ENCODE results near the gene BICC1.

The BICC1 gene

GRCh38 chr10:58776568-58777318 is 264.1 kb downstream of the BICC1 start:
- DNase-seq (ENCODE audit: low read depth in 2 of 2, low spot score in 1 of 2) = no peak

- no peak for DNase-seq (ENCODE audit: low read depth in 2 of 2, low spot score in 1 of 2)
Observed at GRCh38 chr10:58778966-58779365, 266.3 kb downstream of the BICC1 start.

GRCh38 chr10:58779594-58779993 is 266.9 kb downstream of the BICC1 start:
- no peak for DNase-seq (ENCODE audit: low read depth in 2 of 2, low spot score in 1 of 2)

GRCh38 chr10:58780476-58780875 is 267.8 kb downstream of the BICC1 start:
- DNase-seq (ENCODE audit: low read depth in 2 of 2, low spot score in 1 of 2) = no peak

GRCh38 chr10:58781873-58782488 is 269.3 kb downstream of the BICC1 start:
- no peak for DNase-seq (ENCODE audit: low read depth in 2 of 2, low spot score in 1 of 2)

- DNase-seq (ENCODE audit: low read depth in 2 of 2, low spot score in 1 of 2) = no peak
Observed at GRCh38 chr10:58782876-58783851, 270.5 kb downstream of the BICC1 start.

- DNase-seq (ENCODE audit: low read depth in 2 of 2, low spot score in 1 of 2) = no peak
Observed at GRCh38 chr10:58784361-58784760, 271.7 kb downstream of the BICC1 start.

- DNase-seq (ENCODE audit: low read depth in 2 of 2, low spot score in 1 of 2) = no peak
Observed at GRCh38 chr10:58785354-58785753, 272.7 kb downstream of the BICC1 start.

GRCh38 chr10:58791137-58791536 is 278.5 kb downstream of the BICC1 start:
- DNase-seq (ENCODE audit: low read depth in 2 of 2, low spot score in 1 of 2) = no peak

- no peak for DNase-seq (ENCODE audit: low read depth in 2 of 2, low spot score in 1 of 2)
Observed at GRCh38 chr10:58795560-58795959, 282.9 kb downstream of the BICC1 start.

GRCh38 chr10:58796242-58796641 is 283.6 kb downstream of the BICC1 start:
- DNase-seq (ENCODE audit: low read depth in 2 of 2, low spot score in 1 of 2) = no peak

GRCh38 chr10:58796824-58797223 is 284.2 kb downstream of the BICC1 start:
- DNase-seq (ENCODE audit: low read depth in 2 of 2, low spot score in 1 of 2) = no peak

GRCh38 chr10:58797356-58797755 is 284.7 kb downstream of the BICC1 start:
- DNase-seq (ENCODE audit: low read depth in 2 of 2, low spot score in 1 of 2) = no peak

- no peak for DNase-seq (ENCODE audit: low read depth in 2 of 2, low spot score in 1 of 2)
Observed at GRCh38 chr10:58802047-58802446, 289.4 kb downstream of the BICC1 start.

GRCh38 chr10:58806323-58806722 is 293.7 kb downstream of the BICC1 start:
- DNase-seq (ENCODE audit: low read depth in 2 of 2, low spot score in 1 of 2) = no peak

- no peak for DNase-seq (ENCODE audit: low read depth in 2 of 2, low spot score in 1 of 2)
Observed at GRCh38 chr10:58806970-58807628, 294.4 kb downstream of the BICC1 start.

- no peak for DNase-seq (ENCODE audit: low read depth in 2 of 2, low spot score in 1 of 2)
Observed at GRCh38 chr10:58807629-58808022, 295.0 kb downstream of the BICC1 start.

GRCh38 chr10:58810751-58811150 is 298.1 kb downstream of the BICC1 start:
- no peak for DNase-seq (ENCODE audit: low read depth in 2 of 2, low spot score in 1 of 2)

GRCh38 chr10:58813573-58813972 is 300.9 kb downstream of the BICC1 start:
- DNase-seq (ENCODE audit: low read depth in 2 of 2, low spot score in 1 of 2) = no peak

- no peak for DNase-seq (ENCODE audit: low read depth in 2 of 2, low spot score in 1 of 2)
Observed at GRCh38 chr10:58817201-58817846, 304.7 kb downstream of the BICC1 start.

- no peak for DNase-seq (ENCODE audit: low read depth in 2 of 2, low spot score in 1 of 2)
Observed at GRCh38 chr10:58818900-58819299, 306.2 kb downstream of the BICC1 start.
